Activated CD4-positive, alpha-beta memory T cell treated with anti-CD3 and anti-CD28 coated beads for 36 hours (primary cell): ENCODE data around the gene SCRT2. TPM values are rescaled to one million over a fixed set of nuclear protein-coding genes. Genes with fewer than 3 reads are reported as not detected.
"Not testable (repeated sequence)": the region's sequence is repeated elsewhere in the genome, so short reads cannot be mapped to it uniquely, and the experiment has no call there.

ENCODE experiments used
- CTCF ChIA-PET: fragments of 350-600 bp; sonication (Branson Sonifier 250); formaldehyde crosslinking; loops from one replicate; lab custom pipeline; 2021; ENCODE audit warnings: antibody characterized with exemption, inconsistent platforms; lab: Charles Lee
- POLR2A ChIA-PET: fragments of 350-600 bp; sonication (Branson Sonifier 250); formaldehyde crosslinking; loops from one replicate; lab custom pipeline; 2021; ENCODE audit warnings: antibody characterized with exemption; lab: Charles Lee
- DNase-seq: peaks from one replicate; pipeline ENCODE4 v3.0.0-alpha.2; 2020
- H3K27ac Mint-ChIP-seq: one replicate; pipeline ENCODE4 v1.8.0; 2021; ENCODE audit warnings: mixed read lengths
- H3K27me3 Mint-ChIP-seq: one replicate; pipeline ENCODE4 v1.8.0; 2021; ENCODE audit warnings: mixed read lengths
- H3K36me3 Mint-ChIP-seq: one replicate; pipeline ENCODE4 v1.8.0; 2021; ENCODE audit warnings: mixed read lengths
- H3K4me1 Mint-ChIP-seq: one replicate; pipeline ENCODE4 v1.8.0; 2021; ENCODE audit warnings: low read depth, mixed read lengths
- H3K4me3 Mint-ChIP-seq: one replicate; pipeline ENCODE4 v1.8.0; 2021; ENCODE audit warnings: mild to moderate bottlenecking, mixed read lengths
- H3K9me3 Mint-ChIP-seq: one replicate; pipeline ENCODE4 v1.8.0; 2021; ENCODE audit warnings: mixed read lengths
- intact Hi-C: fragments of 100-400 bp; cut with micrococcal nuclease; formaldehyde crosslinking; loops from one replicate; pipeline ENCODE4 v1.15.1; 2023
- total RNA-seq, 2 experiments: library from RNA; stranded (reverse); gene quantifications; one replicate each; pipeline ENCODE4 v1.2.3, GENCODE V29; 2021

The SCRT2 gene
- total RNA-seq, 2 experiments from 2014 or later, result not detected

- Mint-ChIP-seq H3K27me3 (peaks cover 11% of the 10 kb centered on the region), H3K4me3 (no peak overlapping the region), H3K36me3 (peaks cover 24% of the 10 kb centered on the region), H3K27ac (no peak overlapping the region), H3K4me1 (peaks cover 20% of the 10 kb centered on the region), H3K9me3 (peaks cover 2% of the 10 kb centered on the region)
- ChIA-PET POLR2A (no interaction called here), CTCF (interaction anchor here (1.7 to 5.2 kb wide), 5 partner anchors 8 to 84 kb away, joined by 4 to 99 read pairs (median 10); no protein-coding TSS in a partner anchor)
- intact Hi-C loops, result loop anchor here (5.0 kb wide), 1 partner anchor 35 kb away; the partner anchor contains the start of gene TCF15
- no peak for DNase-seq
These were observed 28.8 kb downstream of the SCRT2 start for GRCh38 chr20:646868-647233.

GRCh38 chr20:646107-646867 lies 29.3 kb downstream of the SCRT2 start:
- intact Hi-C loops, result loop anchor here (5.0 kb wide), 1 partner anchor 34 kb away; the partner anchor contains the start of gene TCF15

GRCh38 chr20:645318-646106 lies 30.1 kb downstream of the SCRT2 start:
- CTCF ChIA-PET, result interaction anchor here (0.6 to 5.2 kb wide), 38 partner anchors 8 to 291 kb away, joined by 3 to 99 read pairs (median 5); partner anchors contain the start of gene CSNK2A1

More at GRCh38 chr20:646107-646867, 29.3 kb downstream of the SCRT2 start:
- H3K4me1 Mint-ChIP-seq, result peaks cover 18% of the 10 kb centered on the region
- no peak overlapping the region for H3K4me3 Mint-ChIP-seq
- peaks cover 2% of the 10 kb centered on the region for H3K9me3 Mint-ChIP-seq
- no peak overlapping the region for H3K27ac Mint-ChIP-seq
- DNase-seq, result no peak
- peaks cover 13% of the 10 kb centered on the region for H3K27me3 Mint-ChIP-seq
- CTCF ChIA-PET, result interaction anchor here (0.6 to 5.2 kb wide), 34 partner anchors 8 to 292 kb away, joined by 3 to 99 read pairs (median 5); partner anchors contain the start of gene CSNK2A1
- POLR2A ChIA-PET, result no interaction called here
- H3K36me3 Mint-ChIP-seq, result peaks cover 24% of the 10 kb centered on the region

GRCh38 chr20:644692-645317 lies 30.8 kb downstream of the SCRT2 start:
- CTCF ChIA-PET, result interaction anchor here (0.6 to 5.2 kb wide), 32 partner anchors 7 to 291 kb away, joined by 3 to 99 read pairs (median 5); partner anchors contain the start of gene CSNK2A1
- Mint-ChIP-seq H3K4me3 (no peak overlapping the region), H3K9me3 (peaks cover 2% of the 10 kb centered on the region), H3K27me3 (peaks cover 13% of the 10 kb centered on the region), H3K36me3 (peaks cover 19% of the 10 kb centered on the region), H3K27ac (no peak overlapping the region), H3K4me1 (peaks cover 11% of the 10 kb centered on the region)
- POLR2A ChIA-PET, result interaction anchor here (0.8 kb wide), 1 partner anchor 101 kb away, joined by 4 read pairs; the partner anchor contains the start of gene CSNK2A1
- no peak for DNase-seq
- intact Hi-C loops, result loop anchor here (1.0 to 5.0 kb wide), 3 partner anchors 33 to 290 kb away; partner anchors contain the start of gene TCF15

More at GRCh38 chr20:645318-646106, 30.1 kb downstream of the SCRT2 start:
- Mint-ChIP-seq H3K9me3 (peaks cover 2% of the 10 kb centered on the region), H3K36me3 (peaks cover 24% of the 10 kb centered on the region), H3K4me1 (peaks cover 16% of the 10 kb centered on the region), H3K27me3 (peaks cover 13% of the 10 kb centered on the region), H3K27ac (no peak overlapping the region), H3K4me3 (no peak overlapping the region)
- POLR2A ChIA-PET, result interaction anchor here (0.8 kb wide), 1 partner anchor 102 kb away, joined by 4 read pairs; the partner anchor contains the start of gene CSNK2A1
- peak; percentile 83 for DNase-seq
- intact Hi-C loops, result loop anchor here (1.0 to 5.0 kb wide), 3 partner anchors 33 to 291 kb away; partner anchors contain the start of gene TCF15

GRCh38 chr20:642398-643174 lies 33.0 kb downstream of the SCRT2 start:
- peaks cover 13% of the 10 kb centered on the region for H3K27me3 Mint-ChIP-seq
- no peaks in the 10 kb centered on the region for H3K9me3 Mint-ChIP-seq
- H3K4me1 Mint-ChIP-seq, result peaks cover 11% of the 10 kb centered on the region
- DNase-seq, result no peak
- CTCF ChIA-PET, result interaction anchor here (1.0 kb wide), 1 partner anchor 10 kb away, joined by 3 read pairs; no protein-coding TSS in a partner anchor
- peaks cover 5% of the 10 kb centered on the region for H3K36me3 Mint-ChIP-seq
- POLR2A ChIA-PET, result interaction anchor here (1.2 kb wide), 1 partner anchor 99 kb away, joined by 3 read pairs; the partner anchor contains the start of gene CSNK2A1
- H3K27ac Mint-ChIP-seq, result no peak overlapping the region
- no peak overlapping the region for H3K4me3 Mint-ChIP-seq
- intact Hi-C loops, result no loop called here

GRCh38 chr20:642013-642397 lies 33.6 kb downstream of the SCRT2 start:
- DNase-seq, H3K36me3 Mint-ChIP-seq, intact Hi-C loops, H3K4me3 Mint-ChIP-seq, POLR2A ChIA-PET, H3K9me3 Mint-ChIP-seq, H3K27ac Mint-ChIP-seq: not testable (repeated sequence)
- Mint-ChIP-seq H3K27me3 (peaks cover 13% of the 10 kb centered on the region), H3K4me1 (peaks cover 11% of the 10 kb centered on the region)
- CTCF ChIA-PET, result interaction anchor here (1.0 kb wide), 1 partner anchor 10 kb away, joined by 3 read pairs; no protein-coding TSS in a partner anchor

- Mint-ChIP-seq H3K36me3 (no peaks in the 10 kb centered on the region), H3K27me3 (peaks cover 13% of the 10 kb centered on the region), H3K4me1 (peaks cover 11% of the 10 kb centered on the region), H3K9me3 (no peaks in the 10 kb centered on the region), H3K27ac (no peak overlapping the region), H3K4me3 (no peak overlapping the region)
- no peak for DNase-seq
- ChIA-PET CTCF (no interaction called here), POLR2A (no interaction called here)
- intact Hi-C loops, result no loop called here
These were observed 34.1 kb downstream of the SCRT2 start for GRCh38 chr20:641516-641875.

- DNase-seq, result no peak
- intact Hi-C loops, result no loop called here
- Mint-ChIP-seq H3K27ac (no peak overlapping the region), H3K4me3 (no peak overlapping the region), H3K4me1 (peaks cover 11% of the 10 kb centered on the region), H3K27me3 (peaks cover 13% of the 10 kb centered on the region), H3K9me3 (no peaks in the 10 kb centered on the region), H3K36me3 (no peaks in the 10 kb centered on the region)
- ChIA-PET POLR2A (no interaction called here), CTCF (no interaction called here)
These were observed 34.7 kb downstream of the SCRT2 start for GRCh38 chr20:640674-641515.

GRCh38 chr20:638579-638978 lies 37.0 kb downstream of the SCRT2 start:
- Mint-ChIP-seq H3K27ac (no peak overlapping the region), H3K9me3 (no peaks in the 10 kb centered on the region), H3K4me1 (peaks cover 6% of the 10 kb centered on the region), H3K4me3 (no peak overlapping the region), H3K27me3 (peaks cover 12% of the 10 kb centered on the region), H3K36me3 (no peaks in the 10 kb centered on the region)
- ChIA-PET CTCF (no interaction called here), POLR2A (no interaction called here)
- DNase-seq, result no peak
- intact Hi-C loops, result no loop called here

- intact Hi-C loops, result no loop called here
- POLR2A ChIA-PET, result no interaction called here
- no peaks in the 10 kb centered on the region for H3K9me3 Mint-ChIP-seq
- DNase-seq, result no peak
- H3K4me3 Mint-ChIP-seq, result no peak overlapping the region
- H3K27me3 Mint-ChIP-seq, result peaks cover 3% of the 10 kb centered on the region
- H3K36me3 Mint-ChIP-seq, result no peaks in the 10 kb centered on the region
- H3K27ac Mint-ChIP-seq, result no peak overlapping the region
- CTCF ChIA-PET, result interaction anchor here (1.0 kb wide), 1 partner anchor 8 kb away, joined by 4 read pairs; no protein-coding TSS in a partner anchor
- H3K4me1 Mint-ChIP-seq, result peaks cover 2% of the 10 kb centered on the region
These were observed 38.0 kb downstream of the SCRT2 start for GRCh38 chr20:637559-637958.
